Erythroblast (primary cell): Measurements from ENCODE around the gene SLC29A2.

Experiments used
- GATA1 ChIP-seq: IDR thresholded peaks from 2 replicates; pipeline ENCODE4 v1.6.1; 2011; ENCODE audit warnings: low read depth, mild to moderate bottlenecking, control low read depth, low read length, moderate library complexity
- POLR2A ChIP-seq: IDR thresholded peaks from 2 replicates; pipeline ENCODE4 v1.6.1; 2011; ENCODE audit warnings: mild to moderate bottlenecking, low read length

DNA sequence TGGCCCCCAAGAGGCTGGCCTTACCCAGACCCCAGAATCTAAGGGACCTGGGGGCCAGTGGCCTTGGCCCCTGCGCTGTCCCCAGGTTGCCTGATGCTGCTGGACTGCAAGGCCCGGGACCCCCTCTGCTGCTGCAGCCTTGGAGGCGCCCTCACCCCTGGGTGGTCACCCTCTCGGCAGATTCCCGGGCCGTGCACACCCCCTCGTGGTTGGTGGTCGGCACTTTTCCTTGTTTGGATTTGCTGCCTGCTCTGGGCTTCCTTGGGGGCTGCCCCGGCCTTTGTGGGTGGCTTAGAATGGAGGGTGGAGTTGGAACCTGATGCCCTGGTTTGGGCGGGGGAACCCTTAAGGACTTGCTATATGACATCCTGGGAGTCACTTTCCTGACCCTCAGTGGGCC lies 40.6 kb downstream of the SLC29A2 start:
- no peak for TF ChIP-seq POLR2A
- no peak for TF ChIP-seq GATA1
